Uterus (tissue), 4 donors: Measurements from ENCODE around the gene IFRD2. TPM values are rescaled to one million over a fixed set of nuclear protein-coding genes. Genes with fewer than 3 reads are reported as not detected.

Source experiments
- DNase-seq, 2 donors: peaks; one replicate each; pipeline ENCODE4 v3.0.0-alpha.2; 2019 to 2020
- H3K27ac ChIP-seq, 2 donors: fragments of 200-600 bp; sonication (generic); 1 replicate in 1 of 2; 2 replicates in 1 of 2; pipeline ENCODE4 v1.5.1; 2016 to 2018
- H3K27me3 ChIP-seq, 2 donors: fragments of 200-600 bp; sonication (generic); one replicate each; pipeline ENCODE4 v1.5.1; 2018 to 2019; ENCODE audit warnings: control low read depth in 1 of 2
- H3K36me3 ChIP-seq, 2 donors: fragments of 200-600 bp; sonication (generic); one replicate each; pipeline ENCODE4 v1.5.1; 2019; ENCODE audit warnings: control low read depth in 1 of 2
- H3K4me1 ChIP-seq, 2 donors: fragments of 200-600 bp; sonication (generic); one replicate each; pipeline ENCODE4 v1.5.1; 2018 to 2019; ENCODE audit warnings: control low read depth in 1 of 2
- H3K4me3 ChIP-seq, 2 donors: fragments of 200-600 bp; sonication (generic); 1 replicate in 1 of 2; 2 replicates in 1 of 2; pipeline ENCODE4 v1.5.1; 2018 to 2019; ENCODE audit warnings: mild to moderate bottlenecking in 1 of 2
- H3K9me3 ChIP-seq, 2 donors: fragments of 200-600 bp; sonication (generic); one replicate each; pipeline ENCODE4 v1.5.1; 2019; ENCODE audit warnings: control low read depth in 1 of 2
- POLR2A ChIP-seq, 2 donors: fragments of 450-650 bp; IDR thresholded peaks; one replicate each; pipeline ENCODE4 v1.6.1; 2016; ENCODE audit warnings: antibody characterized with exemption in 2 of 2, mild to moderate bottlenecking in 1 of 2, moderate library complexity in 1 of 2
- intact Hi-C: fragments of 100-400 bp; cut with DNase I; formaldehyde crosslinking; loops from one replicate; pipeline ENCODE4 v1.15.1; 2023; ENCODE audit warnings: low total_unique reads
- total RNA-seq, 4 donors: library from RNA; depleted of rRNA in 3 of 4; stranded (reverse); fragments of >200 nt in 3 of 4; gene quantifications; one replicate each; pipeline versions ENCODE4 v1.1.0 to v1.2.4, GENCODE V29; 2014 to 2023
- TF ChIP-seq, protein P1 (sequence below), 4 experiments: fragments of 200-600 bp in 2 of 4; fragments of 450-650 bp in 2 of 4; sonication (generic) in 2 of 4; IDR thresholded peaks; one replicate each; pipeline ENCODE4 v1.5.1; 2016 to 2019; ENCODE audit warnings: antibody characterized with exemption in 4 of 4, mild to moderate bottlenecking in 2 of 4, moderate library complexity in 1 of 4
- donor health status: DM: yes; HTN: yes; CAD: no.

Gene IFRD2
- total RNA-seq, 4 donors from 2014 or later: 14.1 to 81.5 (median 25.1) TPM

DNA sequence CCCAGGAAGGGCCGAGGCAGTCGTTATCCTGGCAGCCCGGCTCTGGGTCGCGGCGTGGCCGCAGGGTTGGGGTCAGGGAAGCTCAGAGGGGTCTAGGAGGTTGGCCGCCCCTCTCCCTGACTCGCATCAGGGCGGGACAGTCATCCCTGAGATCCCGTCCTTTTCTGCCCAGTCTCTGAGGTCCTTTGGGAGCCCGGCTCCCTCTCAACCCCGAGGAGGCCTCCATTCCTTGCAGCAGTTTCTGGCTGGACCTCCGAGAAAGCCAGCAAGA is 29.8 kb upstream of the IFRD2 start:
- intact Hi-C loops: no loop called here
- Histone ChIP-seq H3K4me1 (peaks cover 0 to 33% of the 10 kb centered on the region in 2 donors), H3K9me3 (no peaks in the 10 kb centered on the region), H3K4me3 (peak overlapping the region; percentile 71 to 83), H3K27ac (peak overlapping the region; percentile 95 to 96), H3K27me3 (no peaks in the 10 kb centered on the region), H3K36me3 (no peaks in the 10 kb centered on the region)
- DNase-seq: no peak
- TF ChIP-seq, protein P1, sequence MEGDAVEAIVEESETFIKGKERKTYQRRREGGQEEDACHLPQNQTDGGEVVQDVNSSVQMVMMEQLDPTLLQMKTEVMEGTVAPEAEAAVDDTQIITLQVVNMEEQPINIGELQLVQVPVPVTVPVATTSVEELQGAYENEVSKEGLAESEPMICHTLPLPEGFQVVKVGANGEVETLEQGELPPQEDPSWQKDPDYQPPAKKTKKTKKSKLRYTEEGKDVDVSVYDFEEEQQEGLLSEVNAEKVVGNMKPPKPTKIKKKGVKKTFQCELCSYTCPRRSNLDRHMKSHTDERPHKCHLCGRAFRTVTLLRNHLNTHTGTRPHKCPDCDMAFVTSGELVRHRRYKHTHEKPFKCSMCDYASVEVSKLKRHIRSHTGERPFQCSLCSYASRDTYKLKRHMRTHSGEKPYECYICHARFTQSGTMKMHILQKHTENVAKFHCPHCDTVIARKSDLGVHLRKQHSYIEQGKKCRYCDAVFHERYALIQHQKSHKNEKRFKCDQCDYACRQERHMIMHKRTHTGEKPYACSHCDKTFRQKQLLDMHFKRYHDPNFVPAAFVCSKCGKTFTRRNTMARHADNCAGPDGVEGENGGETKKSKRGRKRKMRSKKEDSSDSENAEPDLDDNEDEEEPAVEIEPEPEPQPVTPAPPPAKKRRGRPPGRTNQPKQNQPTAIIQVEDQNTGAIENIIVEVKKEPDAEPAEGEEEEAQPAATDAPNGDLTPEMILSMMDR (IDR thresholded peaks at IDR 0.05): no peak
- TF ChIP-seq POLR2A (IDR thresholded peaks at IDR 0.05): peak in 1 of 2 donors; percentile 29

DNA sequence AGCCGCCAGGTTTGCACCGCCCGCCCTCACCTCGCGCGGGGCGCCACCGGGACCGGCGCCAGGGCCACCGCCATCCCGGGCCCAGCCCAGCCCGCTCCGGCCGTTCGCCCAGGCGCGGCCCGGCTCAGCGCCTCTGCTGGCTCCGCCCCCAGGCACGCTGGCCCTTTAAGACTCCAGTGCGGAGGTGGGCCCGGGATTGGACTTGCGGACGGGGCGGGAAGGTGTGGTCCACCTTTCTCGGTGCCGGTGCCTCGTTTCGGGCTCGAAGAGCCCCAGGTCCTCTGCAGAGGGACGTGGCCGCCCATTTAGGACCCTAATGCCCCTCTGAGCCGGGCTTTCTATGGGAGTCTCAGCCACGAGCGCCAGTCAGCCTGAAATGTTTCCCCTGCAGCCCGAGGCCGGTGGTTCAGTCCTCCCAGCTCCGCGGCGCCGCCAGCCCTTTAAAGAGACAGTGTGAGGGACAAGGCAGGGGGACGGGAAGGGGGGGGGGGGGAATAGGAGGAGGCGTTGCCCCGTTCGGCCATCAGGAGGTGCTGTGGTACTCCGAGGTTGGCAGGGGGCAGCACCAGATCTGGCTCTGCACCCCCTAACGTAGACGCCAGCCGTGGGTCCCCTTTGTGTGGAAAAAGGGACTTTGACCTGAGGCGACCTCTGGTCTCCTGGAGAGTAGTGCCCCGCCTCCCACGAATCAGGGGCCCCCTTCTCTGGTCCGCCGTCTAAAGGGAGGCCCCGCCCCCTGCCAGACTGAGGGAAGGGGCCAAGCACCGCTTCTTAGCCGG is 29.3 kb upstream of the IFRD2 start:
- Histone ChIP-seq H3K27me3 (no peaks in the 10 kb centered on the region), H3K4me1 (peaks cover 0 to 32% of the 10 kb centered on the region in 2 donors), H3K9me3 (no peaks in the 10 kb centered on the region), H3K4me3 (peak overlapping the region; percentile 71 to 83), H3K36me3 (no peaks in the 10 kb centered on the region), H3K27ac (peak overlapping the region; percentile 95 to 96)
- TF ChIP-seq, protein P1 (IDR thresholded peaks at IDR 0.05): peak; percentile 28 to 58 (median 48)
- TF ChIP-seq POLR2A (IDR thresholded peaks at IDR 0.05): peak; percentile 23 to 72
- peak; percentile 88 to 90 for DNase-seq
- intact Hi-C loops: no loop called here

DNA sequence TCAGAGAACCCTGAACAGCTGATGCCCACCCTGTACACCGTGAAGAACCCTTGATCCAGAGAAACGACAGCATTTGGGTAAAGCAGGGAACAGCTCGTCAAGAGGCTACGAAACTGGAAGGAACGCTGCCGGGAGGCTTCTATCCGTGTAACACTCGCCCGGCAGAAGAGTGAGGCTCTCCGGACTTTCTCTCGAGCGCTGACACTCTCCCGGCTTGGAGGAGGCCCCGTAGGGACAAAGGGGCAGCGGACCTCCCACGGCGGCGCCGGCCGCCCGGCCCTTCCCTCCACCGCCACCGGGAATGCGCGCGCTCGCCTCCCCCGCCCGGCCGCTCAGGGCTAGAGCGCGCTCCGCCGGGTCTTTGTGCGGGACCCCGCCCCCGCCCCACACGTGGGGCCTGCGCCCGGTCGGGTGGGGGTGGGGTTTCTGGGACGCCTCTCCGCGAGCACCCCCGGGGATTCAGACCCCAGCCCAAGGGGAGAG is 28.7 kb upstream of the IFRD2 start:
- DNase-seq: peak; percentile 74 to 83
- H3K36me3 ChIP-seq: no peaks in the 10 kb centered on the region
- no peaks in the 10 kb centered on the region for H3K9me3 ChIP-seq
- H3K4me1 ChIP-seq: peaks cover 0 to 32% of the 10 kb centered on the region in 2 donors
- intact Hi-C loops: no loop called here
- no peaks in the 10 kb centered on the region for H3K27me3 ChIP-seq
- TF ChIP-seq, protein P1 (IDR thresholded peaks at IDR 0.05): peak in 1 of 4 experiments; percentile 8
- TF ChIP-seq POLR2A (IDR thresholded peaks at IDR 0.05): no peak
- H3K27ac ChIP-seq: peak overlapping the region; percentile 95 to 96
- H3K4me3 ChIP-seq: peak overlapping the region; percentile 71 to 83

DNA sequence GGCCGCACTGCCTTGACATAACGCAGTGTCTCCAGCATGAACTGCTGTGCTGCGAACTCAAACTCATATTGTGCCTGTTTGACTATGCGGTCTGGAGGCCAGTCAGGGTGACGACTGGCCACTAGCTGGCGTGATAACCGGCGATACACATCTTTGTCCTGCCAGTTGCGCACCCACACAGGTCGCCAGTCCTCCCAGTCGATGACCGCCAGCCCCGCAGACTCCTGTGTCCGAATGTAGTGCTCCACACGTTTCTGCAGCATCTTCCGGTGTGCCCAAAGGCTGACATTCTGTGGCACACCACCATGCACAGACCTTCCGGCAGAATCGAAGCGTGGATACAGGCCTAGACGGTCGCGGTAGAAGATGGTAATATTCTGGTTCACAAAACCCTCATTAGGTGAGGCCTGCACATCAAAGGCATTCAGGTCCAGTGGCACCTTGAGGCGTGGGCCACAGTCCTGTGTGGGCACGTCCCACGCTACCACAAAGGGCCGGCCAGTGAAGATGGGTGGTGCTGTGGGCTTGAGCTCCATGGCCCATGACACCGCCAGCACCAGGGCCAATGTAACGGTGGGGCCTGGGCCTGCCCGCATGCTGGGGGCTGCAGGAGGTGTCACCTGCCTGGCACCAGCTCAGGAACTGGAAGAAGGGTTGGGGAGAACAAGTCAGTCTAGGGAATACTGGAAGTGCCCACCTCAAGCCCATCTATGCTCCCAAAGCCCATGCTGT is 27.8 kb upstream of the IFRD2 start:
- DNase-seq: peak in 1 of 2 donors; percentile 31
- no peaks in the 10 kb centered on the region for H3K36me3 ChIP-seq
- no peak for TF ChIP-seq POLR2A (IDR thresholded peaks at IDR 0.05)
- TF ChIP-seq, protein P1 (IDR thresholded peaks at IDR 0.05): no peak
- intact Hi-C loops: no loop called here
- no peaks in the 10 kb centered on the region for H3K27me3 ChIP-seq
- peak overlapping the region; percentile 95 to 96 for H3K27ac ChIP-seq
- peaks cover 0 to 32% of the 10 kb centered on the region in 2 donors for H3K4me1 ChIP-seq
- peak overlapping the region; percentile 71 to 83 for H3K4me3 ChIP-seq
- no peaks in the 10 kb centered on the region for H3K9me3 ChIP-seq
